ENCODE data around the gene EGLN3. TPM values are rescaled to one million over a fixed set of nuclear protein-coding genes. Genes with fewer than 3 reads are reported as not detected.

EGLN3 gene
- total RNA-seq, 1 donor = 0.18 TPM

GRCh38 chr14:33908540-33909223, 42.2 kb downstream of the EGLN3 start:
- no peak for DNase-seq (ENCODE audit: low read depth)
- no peak for TF ChIP-seq CTCF (IDR thresholded peaks at IDR 0.05; ENCODE audit: insufficient read depth, low read length)

GRCh38 chr14:33906968-33907367, 43.9 kb downstream of the EGLN3 start:
- no peak overlapping the region for H3K4me3 ChIP-seq (ENCODE audit: low read depth, low read length)
- no peak for TF ChIP-seq CTCF (IDR thresholded peaks at IDR 0.05; ENCODE audit: insufficient read depth, low read length)
- no peak for DNase-seq (ENCODE audit: low read depth)

More at GRCh38 chr14:33908540-33909223, 42.2 kb downstream of the EGLN3 start:
- H3K4me3 ChIP-seq (ENCODE audit: low read depth, low read length) = no peak overlapping the region

- no peak for DNase-seq (ENCODE audit: low read depth)
- TF ChIP-seq CTCF (IDR thresholded peaks at IDR 0.05; ENCODE audit: insufficient read depth, low read length) = no peak
- no peak overlapping the region for H3K4me3 ChIP-seq (ENCODE audit: low read depth, low read length)
These were observed 46.3 kb downstream of the EGLN3 start for GRCh38 chr14:33904609-33905008.

- DNase-seq (ENCODE audit: low read depth) = no peak
- TF ChIP-seq CTCF (IDR thresholded peaks at IDR 0.05; ENCODE audit: insufficient read depth, low read length) = no peak
- no peak overlapping the region for H3K4me3 ChIP-seq (ENCODE audit: low read depth, low read length)
These were observed 47.5 kb downstream of the EGLN3 start for GRCh38 chr14:33903369-33903768.

GRCh38 chr14:33902363-33902762, 48.5 kb downstream of the EGLN3 start:
- H3K4me3 ChIP-seq (ENCODE audit: low read depth, low read length) = no peak overlapping the region
- no peak for DNase-seq (ENCODE audit: low read depth)
- TF ChIP-seq CTCF (IDR thresholded peaks at IDR 0.05; ENCODE audit: insufficient read depth, low read length) = no peak

GRCh38 chr14:33901426-33902155, 49.3 kb downstream of the EGLN3 start:
- TF ChIP-seq CTCF (IDR thresholded peaks at IDR 0.05; ENCODE audit: insufficient read depth, low read length) = no peak
- DNase-seq (ENCODE audit: low read depth) = no peak

More at GRCh38 chr14:33901426-33902155, 49.3 kb downstream of the EGLN3 start:
- H3K4me3 ChIP-seq (ENCODE audit: low read depth, low read length) = no peak overlapping the region

Measured in fibroblast of the aortic adventitia (primary cell).